ENCODE results near the gene SLC25A21. TPM values are rescaled to one million over a fixed set of nuclear protein-coding genes. Genes with fewer than 3 reads are reported as not detected.
"Not testable (repeated sequence)": the region's sequence is repeated elsewhere in the genome, so short reads cannot be mapped to it uniquely, and the experiment has no call there.

SLC25A21 gene
- total and polyA plus RNA-seq, 7 donors = 0.07 to 0.37 (median 0.18) TPM; not detected in 1

DNA sequence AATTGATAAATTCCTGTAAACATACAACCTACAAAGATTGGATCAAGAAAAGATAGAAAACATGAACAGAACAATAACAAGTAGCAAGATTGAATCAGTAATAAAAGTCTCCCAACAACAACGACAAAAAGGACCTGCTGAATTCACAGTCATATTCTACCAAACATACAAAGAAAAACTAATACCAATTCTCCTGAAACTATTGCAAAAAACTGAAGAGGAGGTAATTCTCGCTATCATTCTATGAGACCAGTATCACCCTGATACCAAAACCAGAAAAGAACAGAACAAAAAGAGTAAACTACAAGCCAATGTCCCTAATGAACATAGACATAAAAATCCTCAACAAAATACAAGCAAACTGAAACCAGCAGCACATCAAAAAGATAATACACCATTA lies 14.4 kb downstream of the SLC25A21 start:
- intact Hi-C loops (cut with DNase I) = no loop called here

GRCh38 chr14:37153483-37153882 lies 18.9 kb downstream of the SLC25A21 start:
- DNase-seq (no peak), ATAC-seq (no peak)
- H3K4me3 ChIP-seq = no peak overlapping the region
- H3K27ac ChIP-seq = no peak overlapping the region
- H3K9me3 ChIP-seq = no peaks in the 10 kb centered on the region
- H3K27me3 ChIP-seq (ENCODE audit: insufficient read depth in 3 of 3, low read length in 2 of 3) = no peaks in the 10 kb centered on the region
- H3K36me3 ChIP-seq (ENCODE audit: insufficient read depth in 1 of 2, low read depth in 1 of 2) = no peaks in the 10 kb centered on the region
- no peaks in the 10 kb centered on the region for H3K4me1 ChIP-seq
- TF ChIP-seq CTCF (IDR thresholded peaks at IDR 0.05) = no peak
- WGBS, 3 donors = 81 to 89% (median 86%) methylated on average over 5 of the region's 5 CpGs
- intact Hi-C loops (cut with DNase I) = loop anchor here in 1 of 2 donors (5.0 kb wide), 1 partner anchor 506 kb away; no protein-coding TSS in a partner anchor

More for the DNA sequence above, 14.4 kb downstream of the SLC25A21 start:
- WGBS, 3 donors = 89 to 93% (median 92%) methylated on average over 2 of the region's 2 CpGs
- Histone ChIP-seq H3K27ac (no peak overlapping the region), H3K4me1 (no peaks in the 10 kb centered on the region), H3K4me3 (no peak overlapping the region), H3K9me3 (peaks cover 5% of the 10 kb centered on the region), H3K36me3 (ENCODE audit: insufficient read depth in 1 of 2, low read depth in 1 of 2) (no peaks in the 10 kb centered on the region), H3K27me3 (ENCODE audit: insufficient read depth in 3 of 3, low read length in 2 of 3) (no peaks in the 10 kb centered on the region)
- no peak for TF ChIP-seq CTCF (IDR thresholded peaks at IDR 0.05)
- DNase-seq = no peak
- no peak for ATAC-seq

GRCh38 chr14:37153005-37153404 lies 19.4 kb downstream of the SLC25A21 start:
- 15 to 32% (median 31%) methylated on average over 1 of the region's 1 CpG for WGBS, 3 donors
- H3K27me3 ChIP-seq (ENCODE audit: insufficient read depth in 3 of 3, low read length in 2 of 3) = no peaks in the 10 kb centered on the region
- intact Hi-C loops (cut with DNase I) = loop anchor here in 1 of 2 donors (5.0 kb wide), 1 partner anchor 506 kb away; no protein-coding TSS in a partner anchor
- ATAC-seq (no peak), DNase-seq (no peak)
- no peak overlapping the region for H3K4me3 ChIP-seq
- no peak overlapping the region for H3K27ac ChIP-seq
- H3K9me3 ChIP-seq = no peaks in the 10 kb centered on the region
- TF ChIP-seq CTCF (IDR thresholded peaks at IDR 0.05) = no peak
- H3K4me1 ChIP-seq = no peaks in the 10 kb centered on the region
- no peaks in the 10 kb centered on the region for H3K36me3 ChIP-seq (ENCODE audit: insufficient read depth in 1 of 2, low read depth in 1 of 2)

GRCh38 chr14:37150414-37150813 lies 22.0 kb downstream of the SLC25A21 start:
- peak; percentile 65 for TF ChIP-seq CTCF (IDR thresholded peaks at IDR 0.05)
- DNase-seq (no peak), ATAC-seq (peak; percentile 36 to 69 (median 46))
- intact Hi-C loops (cut with DNase I) = loop anchor here in 1 of 2 donors (5.0 kb wide), 1 partner anchor 503 kb away; no protein-coding TSS in a partner anchor
- Histone ChIP-seq H3K27me3 (ENCODE audit: insufficient read depth in 3 of 3, low read length in 2 of 3) (no peaks in the 10 kb centered on the region), H3K9me3 (no peaks in the 10 kb centered on the region), H3K4me3 (no peak overlapping the region), H3K4me1 (no peaks in the 10 kb centered on the region), H3K36me3 (ENCODE audit: insufficient read depth in 1 of 2, low read depth in 1 of 2) (no peaks in the 10 kb centered on the region), H3K27ac (no peak overlapping the region)
- WGBS, 3 donors = 0 to 2% (median 1%) methylated on average over 3 of the region's 3 CpGs

DNA sequence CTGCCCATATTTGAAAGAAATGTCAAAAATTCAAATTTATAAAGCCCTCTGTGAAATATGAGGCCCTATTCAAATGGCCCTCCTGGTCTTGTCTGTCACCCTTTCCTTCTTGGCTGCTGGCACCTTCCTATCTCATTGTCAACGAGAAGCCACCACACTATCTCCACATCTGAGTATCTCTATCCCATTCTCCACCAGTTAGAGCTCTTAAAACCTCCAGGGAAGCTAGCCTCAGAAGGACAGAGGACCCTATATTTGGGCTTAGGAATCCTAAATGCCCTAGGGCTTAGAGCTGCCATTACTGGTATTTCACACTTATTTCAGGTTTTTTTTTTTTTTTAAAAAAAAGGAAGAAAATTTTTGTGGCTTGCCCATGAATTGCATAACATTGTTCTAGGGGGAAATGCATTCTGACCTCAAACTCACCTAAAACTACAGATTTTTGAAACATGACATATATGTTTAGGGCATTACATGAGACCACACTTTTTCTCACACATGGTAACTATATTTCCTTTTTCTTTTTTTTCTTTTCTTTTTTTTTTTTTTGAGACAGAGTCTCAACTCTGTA lies 25.0 kb downstream of the SLC25A21 start:
- Histone ChIP-seq H3K36me3 (ENCODE audit: insufficient read depth in 1 of 2, low read depth in 1 of 2) (no peaks in the 10 kb centered on the region), H3K4me3 (no peak overlapping the region), H3K27me3 (ENCODE audit: insufficient read depth in 3 of 3, low read length in 2 of 3) (no peaks in the 10 kb centered on the region), H3K4me1 (no peaks in the 10 kb centered on the region), H3K9me3 (no peaks in the 10 kb centered on the region), H3K27ac (no peak overlapping the region)
- intact Hi-C loops (cut with DNase I) = no loop called here
- no peak for DNase-seq
- no peak for ATAC-seq
- 19 to 34% (median 28%) methylated on average over 1 of the region's 1 CpG for WGBS, 3 donors
- no peak for TF ChIP-seq CTCF (IDR thresholded peaks at IDR 0.05)

DNA sequence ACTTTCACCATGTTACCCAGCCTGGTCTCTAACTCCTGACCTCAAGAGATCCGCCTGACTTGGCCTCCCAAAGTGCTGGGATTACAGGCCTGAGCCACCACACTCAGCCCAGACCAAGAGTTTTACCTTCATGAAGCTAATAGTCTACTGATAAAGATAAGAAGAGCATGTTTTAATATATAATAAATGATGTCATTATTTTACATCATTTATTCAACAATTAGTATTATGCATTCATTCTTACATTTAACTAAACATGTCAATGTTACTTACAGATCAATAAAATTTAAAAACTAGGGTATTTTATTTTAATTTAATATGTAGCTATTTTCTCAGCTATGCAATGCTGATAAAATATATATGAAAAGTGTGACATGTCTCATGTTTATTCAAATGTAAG lies 26.0 kb downstream of the SLC25A21 start:
- H3K27ac ChIP-seq; intact Hi-C loops (cut with DNase I); ATAC-seq; H3K4me3 ChIP-seq; H3K27me3 ChIP-seq (ENCODE audit: insufficient read depth in 3 of 3, low read length in 2 of 3); DNase-seq; H3K36me3 ChIP-seq (ENCODE audit: insufficient read depth in 1 of 2, low read depth in 1 of 2); H3K4me1 ChIP-seq; H3K9me3 ChIP-seq: not testable (repeated sequence)
- WGBS, 3 donors = 88 to 92% (median 91%) methylated on average over 1 of the region's 1 CpG

All from psoas muscle (tissue), 8 donors.